HL-60 (cell line): ENCODE results near the gene IFNE.

ENCODE experiments used
- GABPA ChIP-seq: IDR thresholded peaks from 2 replicates; pipeline ENCODE4 v1.6.1; 2012; ENCODE audit warnings: low read depth
- POLR2AphosphoS5 ChIP-seq: IDR thresholded peaks from 2 replicates; pipeline ENCODE4 v1.6.1; 2012; ENCODE audit warnings: low read depth
- SPI1 ChIP-seq: IDR thresholded peaks from 2 replicates; pipeline ENCODE4 v1.6.1; 2012; ENCODE audit warnings: low read depth, mild to moderate bottlenecking, borderline replicate concordance
- TF ChIP-seq, protein P1 (sequence below): IDR thresholded peaks from one replicate; pipeline ENCODE4 v1.5.1; 2011; ENCODE audit warnings: low read length, control low read depth, inconsistent platforms; ENCODE audit not compliant: insufficient read depth
- TF ChIP-seq, protein P2 (sequence below): IDR thresholded peaks from 2 replicates; pipeline ENCODE4 v1.6.1; 2012; ENCODE audit warnings: low read depth; ENCODE audit not compliant: insufficient replicate concordance

DNA sequence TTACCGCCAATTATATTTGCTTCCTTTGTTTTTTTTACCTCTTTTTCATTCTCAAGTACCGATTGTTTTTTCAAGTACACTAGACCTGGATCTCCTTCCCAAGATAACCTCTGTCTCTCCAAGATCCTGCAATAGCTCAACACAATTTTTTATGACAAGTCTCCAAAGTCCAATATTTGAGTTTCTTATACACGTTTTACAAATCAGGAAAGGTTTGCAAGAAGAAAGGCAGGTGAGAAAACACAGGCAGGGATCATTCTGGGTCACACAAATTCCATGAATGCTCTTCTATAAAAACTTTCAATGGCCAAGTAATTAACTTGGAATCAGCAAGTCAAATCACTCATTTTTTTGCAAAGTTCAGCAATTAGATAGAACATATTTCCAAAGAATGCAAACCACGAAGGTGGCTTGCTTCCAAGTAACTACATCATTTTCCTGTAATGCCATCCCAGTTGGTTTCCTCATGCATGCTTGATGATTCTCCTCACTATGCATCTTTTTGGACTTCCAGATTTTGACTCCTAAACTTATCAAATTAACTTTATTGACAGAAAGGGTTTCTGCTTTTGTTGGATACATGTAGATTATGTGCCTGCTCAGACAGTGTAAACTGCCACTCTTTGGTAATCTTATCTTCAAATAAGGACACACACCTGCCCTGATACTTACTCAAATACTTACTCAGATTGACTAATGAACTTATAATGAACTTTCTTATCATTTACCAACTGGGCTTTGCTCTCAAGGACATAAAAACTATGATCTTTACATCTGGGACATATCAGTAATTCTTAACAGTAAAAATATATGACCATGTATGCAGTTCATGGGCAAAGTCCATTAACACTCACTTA, 24.7 kb upstream of the IFNE start:
- TF ChIP-seq POLR2AphosphoS5 = no peak
- TF ChIP-seq, protein P1, sequence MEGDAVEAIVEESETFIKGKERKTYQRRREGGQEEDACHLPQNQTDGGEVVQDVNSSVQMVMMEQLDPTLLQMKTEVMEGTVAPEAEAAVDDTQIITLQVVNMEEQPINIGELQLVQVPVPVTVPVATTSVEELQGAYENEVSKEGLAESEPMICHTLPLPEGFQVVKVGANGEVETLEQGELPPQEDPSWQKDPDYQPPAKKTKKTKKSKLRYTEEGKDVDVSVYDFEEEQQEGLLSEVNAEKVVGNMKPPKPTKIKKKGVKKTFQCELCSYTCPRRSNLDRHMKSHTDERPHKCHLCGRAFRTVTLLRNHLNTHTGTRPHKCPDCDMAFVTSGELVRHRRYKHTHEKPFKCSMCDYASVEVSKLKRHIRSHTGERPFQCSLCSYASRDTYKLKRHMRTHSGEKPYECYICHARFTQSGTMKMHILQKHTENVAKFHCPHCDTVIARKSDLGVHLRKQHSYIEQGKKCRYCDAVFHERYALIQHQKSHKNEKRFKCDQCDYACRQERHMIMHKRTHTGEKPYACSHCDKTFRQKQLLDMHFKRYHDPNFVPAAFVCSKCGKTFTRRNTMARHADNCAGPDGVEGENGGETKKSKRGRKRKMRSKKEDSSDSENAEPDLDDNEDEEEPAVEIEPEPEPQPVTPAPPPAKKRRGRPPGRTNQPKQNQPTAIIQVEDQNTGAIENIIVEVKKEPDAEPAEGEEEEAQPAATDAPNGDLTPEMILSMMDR = no peak
- TF ChIP-seq GABPA = no peak
- TF ChIP-seq, protein P2, sequence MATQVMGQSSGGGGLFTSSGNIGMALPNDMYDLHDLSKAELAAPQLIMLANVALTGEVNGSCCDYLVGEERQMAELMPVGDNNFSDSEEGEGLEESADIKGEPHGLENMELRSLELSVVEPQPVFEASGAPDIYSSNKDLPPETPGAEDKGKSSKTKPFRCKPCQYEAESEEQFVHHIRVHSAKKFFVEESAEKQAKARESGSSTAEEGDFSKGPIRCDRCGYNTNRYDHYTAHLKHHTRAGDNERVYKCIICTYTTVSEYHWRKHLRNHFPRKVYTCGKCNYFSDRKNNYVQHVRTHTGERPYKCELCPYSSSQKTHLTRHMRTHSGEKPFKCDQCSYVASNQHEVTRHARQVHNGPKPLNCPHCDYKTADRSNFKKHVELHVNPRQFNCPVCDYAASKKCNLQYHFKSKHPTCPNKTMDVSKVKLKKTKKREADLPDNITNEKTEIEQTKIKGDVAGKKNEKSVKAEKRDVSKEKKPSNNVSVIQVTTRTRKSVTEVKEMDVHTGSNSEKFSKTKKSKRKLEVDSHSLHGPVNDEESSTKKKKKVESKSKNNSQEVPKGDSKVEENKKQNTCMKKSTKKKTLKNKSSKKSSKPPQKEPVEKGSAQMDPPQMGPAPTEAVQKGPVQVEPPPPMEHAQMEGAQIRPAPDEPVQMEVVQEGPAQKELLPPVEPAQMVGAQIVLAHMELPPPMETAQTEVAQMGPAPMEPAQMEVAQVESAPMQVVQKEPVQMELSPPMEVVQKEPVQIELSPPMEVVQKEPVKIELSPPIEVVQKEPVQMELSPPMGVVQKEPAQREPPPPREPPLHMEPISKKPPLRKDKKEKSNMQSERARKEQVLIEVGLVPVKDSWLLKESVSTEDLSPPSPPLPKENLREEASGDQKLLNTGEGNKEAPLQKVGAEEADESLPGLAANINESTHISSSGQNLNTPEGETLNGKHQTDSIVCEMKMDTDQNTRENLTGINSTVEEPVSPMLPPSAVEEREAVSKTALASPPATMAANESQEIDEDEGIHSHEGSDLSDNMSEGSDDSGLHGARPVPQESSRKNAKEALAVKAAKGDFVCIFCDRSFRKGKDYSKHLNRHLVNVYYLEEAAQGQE = no peak
- TF ChIP-seq SPI1 = no peak
